ENCODE measurements around the gene RFPL4AL1.

RFPL4AL1 gene

GRCh38 chr19:55777528-55777927 lies 8.6 kb downstream of the RFPL4AL1 start:
- Histone ChIP-seq H2BK15ac (ENCODE audit: low read depth, poor library complexity, severe bottlenecking) (no peak overlapping the region), H3K18ac (ENCODE audit: low read depth in 1 of 2, low read length in 2 of 2) (peak overlapping the region in 1 of 2 experiments; percentile 12), H2BK12ac (ENCODE audit: low read length in 2 of 2) (no peak overlapping the region), H3K4me2 (ENCODE audit: low read length, poor library complexity, severe bottlenecking) (no peak overlapping the region), H3K9me3 (ENCODE audit: control insufficient read depth, low read length) (peaks cover 11% of the 10 kb centered on the region), H2AK5ac (ENCODE audit: low read length, severe bottlenecking) (no peak overlapping the region), H3K4me1 (ENCODE audit: control insufficient read depth, insufficient read depth, low read depth, low read length) (no peaks in the 10 kb centered on the region), H3K36me3 (ENCODE audit: control insufficient read depth in 1 of 2, insufficient read depth in 2 of 2, low read depth in 1 of 2, low read length in 2 of 2) (no peaks in the 10 kb centered on the region), H3K4ac (ENCODE audit: low read depth in 1 of 2, low read length in 2 of 2) (no peak overlapping the region), H3K14ac (ENCODE audit: low read length in 2 of 2) (no peak overlapping the region), H3K27ac (ENCODE audit: low read length, poor library complexity, severe bottlenecking) (no peak overlapping the region), H3K9ac (ENCODE audit: low read length) (no peak overlapping the region), H2BK5ac (ENCODE audit: low read depth, low read length, poor library complexity, severe bottlenecking) (no peak overlapping the region), H3K79me1 (replicated peaks; ENCODE audit: low read length, poor library complexity, severe bottlenecking) (no peaks in the 10 kb centered on the region), H2AFZ (ENCODE audit: low read depth, low read length) (no peak overlapping the region), H4K91ac (ENCODE audit: low read length) (no peak overlapping the region), H2BK120ac (ENCODE audit: low read depth, low read length) (no peak overlapping the region), H3K27me3 (ENCODE audit: control insufficient read depth in 1 of 2, insufficient read depth in 1 of 2, low read length in 2 of 2) (no peaks in the 10 kb centered on the region), H3K4me3 (ENCODE audit: insufficient read depth in 1 of 2, low read depth in 1 of 2, low read length in 2 of 2) (no peak overlapping the region), H3K23ac (ENCODE audit: low read length in 2 of 2) (no peak overlapping the region), H4K8ac (ENCODE audit: low read length) (no peak overlapping the region)
- no peak for DNase-seq
- WGBS: 67% methylated on average over 7 of the region's 7 CpGs

- no peak overlapping the region for H4K91ac ChIP-seq (ENCODE audit: low read length)
- no peaks in the 10 kb centered on the region for H3K79me1 ChIP-seq (replicated peaks; ENCODE audit: low read length, poor library complexity, severe bottlenecking)
- no peak for DNase-seq
- no peak overlapping the region for H3K4ac ChIP-seq (ENCODE audit: low read depth in 1 of 2, low read length in 2 of 2)
- no peak overlapping the region for H3K4me3 ChIP-seq (ENCODE audit: insufficient read depth in 1 of 2, low read depth in 1 of 2, low read length in 2 of 2)
- no peaks in the 10 kb centered on the region for H3K27me3 ChIP-seq (ENCODE audit: control insufficient read depth in 1 of 2, insufficient read depth in 1 of 2, low read length in 2 of 2)
- H2BK15ac ChIP-seq (ENCODE audit: low read depth, poor library complexity, severe bottlenecking): no peak overlapping the region
- H2BK12ac ChIP-seq (ENCODE audit: low read length in 2 of 2): no peak overlapping the region
- no peak overlapping the region for H3K23ac ChIP-seq (ENCODE audit: low read length in 2 of 2)
- H3K4me1 ChIP-seq (ENCODE audit: control insufficient read depth, insufficient read depth, low read depth, low read length): no peaks in the 10 kb centered on the region
- no peak overlapping the region for H3K18ac ChIP-seq (ENCODE audit: low read depth in 1 of 2, low read length in 2 of 2)
- H3K9ac ChIP-seq (ENCODE audit: low read length): no peak overlapping the region
- H3K9me3 ChIP-seq (ENCODE audit: control insufficient read depth, low read length): peaks cover 12% of the 10 kb centered on the region
- no peak overlapping the region for H2AK5ac ChIP-seq (ENCODE audit: low read length, severe bottlenecking)
- no peaks in the 10 kb centered on the region for H3K36me3 ChIP-seq (ENCODE audit: control insufficient read depth in 1 of 2, insufficient read depth in 2 of 2, low read depth in 1 of 2, low read length in 2 of 2)
- no peak overlapping the region for H3K4me2 ChIP-seq (ENCODE audit: low read length, poor library complexity, severe bottlenecking)
- WGBS: 85% methylated on average over 16 of the region's 16 CpGs
- H2BK5ac ChIP-seq (ENCODE audit: low read depth, low read length, poor library complexity, severe bottlenecking): no peak overlapping the region
- no peak overlapping the region for H3K14ac ChIP-seq (ENCODE audit: low read length in 2 of 2)
- no peak overlapping the region for H2BK120ac ChIP-seq (ENCODE audit: low read depth, low read length)
- no peak overlapping the region for H4K8ac ChIP-seq (ENCODE audit: low read length)
- no peak overlapping the region for H2AFZ ChIP-seq (ENCODE audit: low read depth, low read length)
- no peak overlapping the region for H3K27ac ChIP-seq (ENCODE audit: low read length, poor library complexity, severe bottlenecking)
Observed at GRCh38 chr19:55778331-55778730, 9.4 kb downstream of the RFPL4AL1 start.

- Histone ChIP-seq H3K27ac (ENCODE audit: low read length, poor library complexity, severe bottlenecking) (no peak overlapping the region), H3K4me2 (ENCODE audit: low read length, poor library complexity, severe bottlenecking) (no peak overlapping the region), H2BK120ac (ENCODE audit: low read depth, low read length) (no peak overlapping the region), H4K91ac (ENCODE audit: low read length) (no peak overlapping the region), H3K79me1 (replicated peaks; ENCODE audit: low read length, poor library complexity, severe bottlenecking) (no peaks in the 10 kb centered on the region), H3K27me3 (ENCODE audit: control insufficient read depth in 1 of 2, insufficient read depth in 1 of 2, low read length in 2 of 2) (no peaks in the 10 kb centered on the region), H3K4ac (ENCODE audit: low read depth in 1 of 2, low read length in 2 of 2) (no peak overlapping the region), H3K9me3 (ENCODE audit: control insufficient read depth, low read length) (peaks cover 11% of the 10 kb centered on the region), H3K9ac (ENCODE audit: low read length) (no peak overlapping the region), H3K18ac (ENCODE audit: low read depth in 1 of 2, low read length in 2 of 2) (no peak overlapping the region), H3K4me3 (ENCODE audit: insufficient read depth in 1 of 2, low read depth in 1 of 2, low read length in 2 of 2) (no peak overlapping the region), H3K23ac (ENCODE audit: low read length in 2 of 2) (no peak overlapping the region), H2AFZ (ENCODE audit: low read depth, low read length) (no peak overlapping the region), H2BK15ac (ENCODE audit: low read depth, poor library complexity, severe bottlenecking) (no peak overlapping the region), H3K36me3 (ENCODE audit: control insufficient read depth in 1 of 2, insufficient read depth in 2 of 2, low read depth in 1 of 2, low read length in 2 of 2) (no peaks in the 10 kb centered on the region), H2BK12ac (ENCODE audit: low read length in 2 of 2) (no peak overlapping the region), H2BK5ac (ENCODE audit: low read depth, low read length, poor library complexity, severe bottlenecking) (no peak overlapping the region), H2AK5ac (ENCODE audit: low read length, severe bottlenecking) (no peak overlapping the region), H4K8ac (ENCODE audit: low read length) (no peak overlapping the region), H3K14ac (ENCODE audit: low read length in 2 of 2) (no peak overlapping the region), H3K4me1 (ENCODE audit: control insufficient read depth, insufficient read depth, low read depth, low read length) (no peaks in the 10 kb centered on the region)
- DNase-seq: no peak
- WGBS: 77% methylated on average over 3 of the region's 5 CpGs
Observed at GRCh38 chr19:55781112-55781511, 12.2 kb downstream of the RFPL4AL1 start.

- Histone ChIP-seq H2AK5ac (ENCODE audit: low read length, severe bottlenecking) (no peak overlapping the region), H3K18ac (ENCODE audit: low read depth in 1 of 2, low read length in 2 of 2) (no peak overlapping the region), H2BK15ac (ENCODE audit: low read depth, poor library complexity, severe bottlenecking) (no peak overlapping the region), H3K27me3 (ENCODE audit: control insufficient read depth in 1 of 2, insufficient read depth in 1 of 2, low read length in 2 of 2) (no peaks in the 10 kb centered on the region), H2BK120ac (ENCODE audit: low read depth, low read length) (no peak overlapping the region), H3K27ac (ENCODE audit: low read length, poor library complexity, severe bottlenecking) (no peak overlapping the region), H3K23ac (ENCODE audit: low read length in 2 of 2) (no peak overlapping the region), H3K4me3 (ENCODE audit: insufficient read depth in 1 of 2, low read depth in 1 of 2, low read length in 2 of 2) (no peak overlapping the region), H3K79me1 (replicated peaks; ENCODE audit: low read length, poor library complexity, severe bottlenecking) (no peaks in the 10 kb centered on the region), H3K4ac (ENCODE audit: low read depth in 1 of 2, low read length in 2 of 2) (no peak overlapping the region), H4K91ac (ENCODE audit: low read length) (no peak overlapping the region), H3K4me1 (ENCODE audit: control insufficient read depth, insufficient read depth, low read depth, low read length) (no peaks in the 10 kb centered on the region), H3K14ac (ENCODE audit: low read length in 2 of 2) (no peak overlapping the region), H3K4me2 (ENCODE audit: low read length, poor library complexity, severe bottlenecking) (no peak overlapping the region), H2BK5ac (ENCODE audit: low read depth, low read length, poor library complexity, severe bottlenecking) (no peak overlapping the region), H3K36me3 (ENCODE audit: control insufficient read depth in 1 of 2, insufficient read depth in 2 of 2, low read depth in 1 of 2, low read length in 2 of 2) (no peaks in the 10 kb centered on the region), H3K9me3 (ENCODE audit: control insufficient read depth, low read length) (peaks cover 15% of the 10 kb centered on the region), H2BK12ac (ENCODE audit: low read length in 2 of 2) (no peak overlapping the region), H2AFZ (ENCODE audit: low read depth, low read length) (no peak overlapping the region), H3K9ac (ENCODE audit: low read length) (no peak overlapping the region), H4K8ac (ENCODE audit: low read length) (no peak overlapping the region)
- no peak for DNase-seq
- 81% methylated on average over 11 of the region's 11 CpGs for WGBS
Observed at GRCh38 chr19:55795021-55795420, 26.1 kb downstream of the RFPL4AL1 start.
